Activated naive CD8-positive, alpha-beta T cell treated with anti-CD3 and anti-CD28 coated beads for 36 hours (primary cell): Measurements from ENCODE around the gene MSI2. TPM values are rescaled to one million over a fixed set of nuclear protein-coding genes. Genes with fewer than 3 reads are reported as not detected.
"Not testable (repeated sequence)": the region's sequence is repeated elsewhere in the genome, so short reads cannot be mapped to it uniquely, and the experiment has no call there.

Source experiments
- DNase-seq: peaks from one replicate; pipeline ENCODE4 v3.0.0; 2021
- H3K27ac Mint-ChIP-seq: one replicate; pipeline ENCODE4 v1.8.0; 2022; ENCODE audit warnings: mild to moderate bottlenecking, moderate library complexity, mixed read lengths
- H3K27me3 Mint-ChIP-seq: one replicate; pipeline ENCODE4 v1.8.0; 2022; ENCODE audit warnings: mild to moderate bottlenecking, mixed read lengths
- H3K36me3 Mint-ChIP-seq: one replicate; pipeline ENCODE4 v1.8.0; 2021; ENCODE audit warnings: mild to moderate bottlenecking, mixed read lengths
- H3K4me1 Mint-ChIP-seq: one replicate; pipeline ENCODE4 v1.8.0; 2021; ENCODE audit warnings: mixed read lengths
- H3K4me3 Mint-ChIP-seq: one replicate; pipeline ENCODE4 v1.8.0; 2022; ENCODE audit warnings: mild to moderate bottlenecking, moderate library complexity, mixed read lengths
- H3K9me3 Mint-ChIP-seq: one replicate; pipeline ENCODE4 v1.8.0; 2022; ENCODE audit warnings: mixed read lengths
- total RNA-seq, 2 experiments: library from RNA; stranded (reverse); gene quantifications; one replicate each; pipeline ENCODE4 v1.2.3, GENCODE V29; 2021

Gene MSI2
- total RNA-seq, 2 experiments from 2014 or later = 48.0 to 49.4 TPM

DNA sequence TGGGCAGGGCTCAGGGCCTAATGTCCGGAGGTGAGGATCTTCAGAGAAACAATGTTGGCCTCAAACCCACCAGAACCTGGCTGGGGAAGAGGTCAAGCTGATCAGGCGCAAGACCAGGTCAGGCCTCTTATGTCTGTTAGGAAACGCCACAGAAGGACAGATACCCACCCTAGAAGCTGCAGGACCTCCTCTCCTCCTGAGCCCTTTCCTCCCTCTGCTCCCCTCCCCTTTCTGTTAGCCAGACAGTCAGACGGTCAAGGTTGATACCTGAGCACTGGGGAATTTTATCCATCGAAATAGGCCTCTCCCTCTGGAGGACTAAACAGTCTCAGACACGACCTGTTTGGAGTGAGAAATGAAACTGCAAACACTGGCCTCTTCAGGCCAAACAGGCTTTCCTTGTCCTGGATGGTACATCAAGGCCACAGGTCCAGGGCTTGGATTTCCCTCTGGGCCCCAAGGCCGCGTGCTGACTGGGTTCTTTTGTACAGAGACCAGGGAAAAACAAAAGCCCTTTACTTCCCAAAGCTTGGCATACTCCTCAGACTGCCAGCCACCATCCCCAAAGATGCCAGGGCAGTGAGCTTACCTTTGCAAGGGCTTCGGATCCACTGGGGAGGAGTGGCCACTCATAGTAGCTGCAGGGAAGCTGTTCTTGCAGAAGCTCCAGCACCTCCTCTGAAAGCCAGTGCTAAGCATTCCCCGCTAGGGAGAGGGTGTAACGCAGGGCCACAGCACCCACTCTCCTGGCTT is 353.0 kb downstream of the MSI2 start:
- Mint-ChIP-seq H3K27me3 (no peaks in the 10 kb centered on the region), H3K27ac (no peak overlapping the region)
- no peak for DNase-seq

DNA sequence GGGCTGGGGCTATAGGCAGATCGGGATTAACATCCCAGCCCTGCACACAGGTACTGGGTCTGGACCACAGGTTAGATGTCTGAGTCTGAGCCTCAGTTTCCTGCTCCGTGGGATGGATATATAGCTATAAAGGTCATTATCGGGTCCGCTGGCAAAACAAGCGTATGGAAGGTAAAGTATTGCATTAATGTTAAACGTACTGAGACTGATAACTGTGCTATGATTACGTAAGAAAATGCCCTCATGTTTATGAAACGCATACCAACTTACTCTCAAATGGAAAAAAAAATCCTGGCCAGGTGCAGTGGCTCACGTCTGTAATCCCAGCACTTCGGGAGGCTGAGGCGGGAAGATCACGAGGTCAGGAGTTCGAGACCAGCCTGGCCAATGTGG is 353.6 kb downstream of the MSI2 start:
- Mint-ChIP-seq H3K4me1 (peaks cover 55% of the 10 kb centered on the region), H3K27me3 (no peaks in the 10 kb centered on the region), H3K27ac (no peak overlapping the region), H3K9me3 (no peaks in the 10 kb centered on the region), H3K4me3 (no peak overlapping the region), H3K36me3 (peaks cover 1% of the 10 kb centered on the region)
- no peak for DNase-seq

More for the DNA sequence above, 353.0 kb downstream of the MSI2 start:
- Mint-ChIP-seq H3K4me3 (no peak overlapping the region), H3K4me1 (peaks cover 61% of the 10 kb centered on the region), H3K9me3 (no peaks in the 10 kb centered on the region), H3K36me3 (peaks cover 1% of the 10 kb centered on the region)

DNA sequence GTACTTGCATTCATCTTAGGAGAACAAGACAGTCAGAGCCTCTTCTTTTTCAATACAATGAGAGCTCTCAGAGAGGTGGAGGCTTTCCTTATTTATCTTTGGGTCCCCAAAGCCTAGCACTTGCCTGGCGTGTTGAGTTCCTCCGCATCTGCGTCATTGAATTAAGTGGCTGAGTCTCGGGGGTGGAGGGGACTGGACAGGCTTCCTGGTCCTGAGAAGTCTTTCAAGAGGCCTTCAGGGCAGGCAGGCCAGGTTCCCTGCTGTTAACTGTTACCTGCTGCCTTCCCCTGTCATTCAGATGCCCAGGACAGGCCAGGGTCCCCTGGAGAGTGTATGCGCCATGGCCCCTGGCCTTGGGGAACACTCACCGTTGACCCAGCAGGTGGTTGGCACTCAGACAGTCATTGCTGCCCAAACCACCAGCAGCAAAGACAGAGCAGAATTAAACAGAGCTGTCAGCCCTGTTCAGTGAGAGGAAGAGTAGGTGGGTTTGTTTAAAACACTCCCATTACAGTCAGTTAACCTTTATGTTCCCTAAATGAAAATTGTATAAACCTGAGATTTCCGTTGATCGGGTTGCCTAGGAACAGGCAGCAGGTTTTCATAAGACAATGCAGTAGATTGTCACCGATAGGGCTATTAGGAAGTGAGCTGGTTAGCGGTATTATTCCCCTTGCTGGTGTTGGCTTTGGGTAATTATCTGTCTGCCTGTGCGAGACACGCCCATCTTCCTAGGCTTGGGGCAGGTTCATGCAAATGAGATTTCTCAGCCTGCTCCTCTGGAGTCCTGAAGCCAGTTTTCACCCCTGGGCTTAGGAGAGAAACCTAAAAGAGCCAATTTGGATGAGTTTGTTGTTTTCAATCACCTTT is 356.1 kb downstream of the MSI2 start:
- peaks cover 1% of the 10 kb centered on the region for H3K9me3 Mint-ChIP-seq
- peaks cover 33% of the 10 kb centered on the region for H3K4me1 Mint-ChIP-seq
- H3K27ac Mint-ChIP-seq = peak overlapping the region; percentile 11

DNA sequence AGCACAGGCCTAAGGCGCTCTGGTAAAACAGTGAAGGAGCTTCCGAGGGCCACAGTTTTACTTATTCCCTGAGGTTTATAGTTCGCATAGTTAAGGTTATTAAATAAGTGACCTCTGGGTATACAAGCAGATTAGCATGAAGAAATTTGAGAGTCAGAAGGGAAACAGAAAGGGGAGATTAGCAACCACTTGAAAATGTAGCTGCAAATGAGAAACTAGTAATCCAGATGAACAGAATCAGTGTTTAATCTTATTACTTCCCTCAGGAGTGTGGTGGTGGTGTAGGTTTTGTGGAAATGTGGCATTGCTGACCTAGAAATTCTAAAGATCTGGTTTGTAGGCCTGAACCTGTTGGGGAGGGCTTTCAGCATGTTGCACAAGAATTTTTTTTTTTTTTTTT is 358.4 kb downstream of the MSI2 start:
- no peak overlapping the region for H3K4me3 Mint-ChIP-seq
- H3K36me3 Mint-ChIP-seq = peaks cover 13% of the 10 kb centered on the region
- H3K4me1 Mint-ChIP-seq = peaks cover 21% of the 10 kb centered on the region
- H3K27me3 Mint-ChIP-seq = no peaks in the 10 kb centered on the region
- H3K9me3 Mint-ChIP-seq = peaks cover 1% of the 10 kb centered on the region
- no peak overlapping the region for H3K27ac Mint-ChIP-seq
- no peak for DNase-seq

More for the DNA sequence above, 356.1 kb downstream of the MSI2 start:
- no peak for DNase-seq
- Mint-ChIP-seq H3K36me3 (peaks cover 7% of the 10 kb centered on the region), H3K4me3 (no peak overlapping the region), H3K27me3 (no peaks in the 10 kb centered on the region)

DNA sequence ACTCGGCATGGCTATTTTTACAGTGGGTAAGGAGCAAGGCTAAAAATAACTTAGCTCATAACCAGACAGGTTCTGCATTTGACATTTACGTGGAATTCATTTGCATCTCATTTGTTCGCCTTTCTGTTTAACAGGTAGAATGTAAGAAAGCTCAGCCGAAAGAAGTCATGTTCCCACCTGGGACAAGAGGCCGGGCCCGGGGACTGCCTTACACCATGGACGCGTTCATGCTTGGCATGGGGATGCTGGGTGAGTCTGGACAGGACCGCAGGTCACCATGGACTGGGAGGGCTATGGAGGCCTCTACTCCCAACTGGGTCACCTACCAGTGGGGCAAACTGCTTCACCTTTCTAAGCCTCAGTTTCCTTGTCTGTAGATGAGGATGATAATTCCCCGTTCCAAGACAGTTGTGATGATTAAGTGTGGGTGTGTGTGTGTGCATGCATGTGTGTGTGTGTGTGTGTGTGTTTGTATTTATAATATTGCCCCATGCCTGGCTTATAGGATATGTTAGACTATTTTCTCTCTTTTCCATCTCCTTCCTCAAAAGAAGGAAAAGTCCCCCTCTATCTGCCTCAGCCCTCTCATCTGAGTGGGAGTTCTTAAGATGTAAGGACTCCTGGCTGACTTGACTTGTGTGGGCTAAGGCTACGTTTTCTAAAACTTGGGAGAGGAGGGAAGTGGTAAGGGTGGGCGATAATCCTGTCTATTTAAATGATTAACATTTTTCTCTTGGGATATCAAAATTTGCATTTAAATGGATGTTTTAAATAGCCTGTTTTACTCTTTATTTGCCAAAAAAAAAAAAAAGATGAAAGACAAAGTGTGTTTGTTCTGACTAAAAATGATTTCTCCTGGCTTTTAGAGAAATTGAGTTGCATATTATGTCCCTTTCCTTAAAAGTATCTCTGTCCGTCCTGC is 359.8 kb downstream of the MSI2 start:
- Mint-ChIP-seq H3K4me3 (no peak overlapping the region), H3K27ac (no peak overlapping the region), H3K4me1 (peaks cover 16% of the 10 kb centered on the region), H3K9me3 (peaks cover 1% of the 10 kb centered on the region), H3K27me3 (no peaks in the 10 kb centered on the region), H3K36me3 (peaks cover 13% of the 10 kb centered on the region)
- no peak for DNase-seq

DNA sequence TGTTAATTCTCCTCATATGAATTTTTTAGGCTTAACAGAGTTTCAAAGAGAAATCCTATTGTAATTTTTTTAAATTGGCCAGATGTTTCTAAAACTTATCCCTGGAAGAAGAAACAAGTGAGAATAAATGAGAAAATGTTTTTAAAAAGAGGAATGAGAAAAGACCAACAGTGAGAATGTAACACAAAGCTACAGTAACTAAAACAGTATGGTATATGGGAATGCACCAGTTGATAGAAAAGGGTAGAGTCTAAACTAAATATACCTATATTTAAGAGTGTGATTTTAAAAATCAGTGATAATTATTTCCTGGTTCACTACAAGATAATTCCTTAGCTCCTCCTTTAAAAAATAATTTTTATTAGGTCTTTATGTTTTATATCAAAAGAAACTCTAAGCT is 360.9 kb downstream of the MSI2 start:
- H3K4me1 Mint-ChIP-seq = peaks cover 16% of the 10 kb centered on the region
- peaks cover 13% of the 10 kb centered on the region for H3K36me3 Mint-ChIP-seq
- H3K4me3 Mint-ChIP-seq = no peak overlapping the region
- H3K27me3 Mint-ChIP-seq = no peaks in the 10 kb centered on the region
- H3K9me3 Mint-ChIP-seq = peaks cover 1% of the 10 kb centered on the region
- no peak overlapping the region for H3K27ac Mint-ChIP-seq
- DNase-seq = no peak

DNA sequence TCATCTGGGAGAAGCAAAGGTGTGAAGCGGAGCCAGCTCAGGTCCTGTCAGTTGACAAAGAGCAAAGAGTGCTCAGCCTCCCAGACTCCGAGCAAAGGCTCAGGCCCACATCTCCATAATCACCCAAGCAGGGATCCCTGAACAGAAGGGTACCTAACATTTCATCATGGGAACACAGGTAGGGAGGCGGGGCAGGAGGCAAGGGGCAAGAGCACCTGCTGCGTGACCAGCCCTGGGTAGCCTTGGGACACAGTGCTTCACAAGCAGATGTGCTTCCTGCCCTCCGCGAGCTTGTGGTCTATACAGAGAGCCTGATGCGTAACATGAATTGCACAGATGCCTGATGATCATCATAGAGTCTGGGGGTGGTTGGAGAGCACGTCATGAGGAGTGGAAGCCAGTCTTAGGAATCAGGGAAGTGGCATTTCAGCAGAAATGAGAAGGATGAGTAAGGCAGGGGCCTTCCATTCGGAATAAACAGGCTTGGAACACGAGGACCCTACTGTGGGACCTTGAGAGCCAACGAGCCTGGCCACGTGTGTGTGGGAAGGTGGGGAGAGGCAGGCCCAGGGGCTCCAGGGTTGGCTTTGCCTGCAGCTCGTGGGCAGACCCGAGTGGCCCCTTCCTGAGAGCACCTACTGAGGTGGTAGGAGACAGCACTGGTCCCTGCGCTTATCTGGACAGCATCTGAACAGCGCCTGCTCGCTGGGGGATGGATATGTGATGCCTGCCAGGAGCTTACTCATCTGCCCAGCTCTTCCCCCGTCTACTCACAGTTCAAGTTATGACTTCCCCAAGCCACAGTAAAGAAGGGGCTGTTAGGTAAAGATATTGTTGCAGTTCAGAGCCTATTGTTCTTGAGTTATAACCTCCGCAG is 363.0 kb downstream of the MSI2 start:
- no peak for DNase-seq
- Mint-ChIP-seq H3K27ac (no peak overlapping the region), H3K27me3 (no peaks in the 10 kb centered on the region), H3K4me3 (no peak overlapping the region), H3K4me1 (peaks cover 19% of the 10 kb centered on the region), H3K9me3 (peaks cover 1% of the 10 kb centered on the region), H3K36me3 (peaks cover 15% of the 10 kb centered on the region)

DNA sequence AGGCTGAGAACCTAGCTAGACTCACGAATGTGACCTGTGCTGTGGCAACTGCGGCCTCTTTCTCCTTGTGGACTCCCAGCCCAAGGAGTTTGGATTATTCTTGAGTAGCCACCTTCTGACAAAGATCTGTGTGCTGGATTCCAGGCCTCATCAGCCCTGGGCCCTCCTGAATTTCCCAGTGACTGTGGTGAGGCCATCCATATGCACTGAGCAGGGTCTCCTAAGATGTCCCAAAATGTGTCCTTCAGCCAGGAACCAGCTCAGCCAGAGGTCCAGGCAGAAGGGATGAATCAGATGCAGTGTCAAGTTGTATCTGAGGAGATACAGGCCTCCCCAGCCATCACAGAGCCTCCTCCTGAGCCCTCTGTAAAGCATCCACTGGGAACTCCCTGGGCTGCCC is 364.3 kb downstream of the MSI2 start:
- H3K4me3 Mint-ChIP-seq = no peak overlapping the region
- no peak for DNase-seq
- H3K36me3 Mint-ChIP-seq = peaks cover 15% of the 10 kb centered on the region
- H3K9me3 Mint-ChIP-seq = peaks cover 1% of the 10 kb centered on the region
- no peak overlapping the region for H3K27ac Mint-ChIP-seq
- H3K27me3 Mint-ChIP-seq = no peaks in the 10 kb centered on the region
- peaks cover 24% of the 10 kb centered on the region for H3K4me1 Mint-ChIP-seq

DNA sequence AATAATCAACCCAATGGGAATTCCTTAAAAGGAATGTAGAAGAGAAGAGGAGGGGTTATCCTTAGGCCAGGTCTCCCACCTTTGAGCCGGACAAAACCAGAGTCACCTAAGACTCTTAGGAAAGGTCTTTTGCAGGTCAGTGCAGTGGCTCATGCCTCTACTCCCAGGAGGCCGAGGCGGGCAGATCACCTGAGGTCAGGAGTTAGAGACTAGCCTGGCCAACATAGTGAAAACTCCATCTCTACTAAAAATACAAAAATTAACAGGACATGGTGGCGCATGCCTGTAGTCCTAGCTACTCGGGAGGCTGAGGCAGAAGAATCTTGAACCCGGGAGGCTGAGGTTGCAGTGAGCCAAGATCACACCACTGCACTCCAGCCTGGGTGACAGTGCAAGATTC is 365.5 kb downstream of the MSI2 start:
- not testable (repeated sequence) for H3K9me3 Mint-ChIP-seq, H3K4me3 Mint-ChIP-seq, H3K36me3 Mint-ChIP-seq, DNase-seq, H3K27ac Mint-ChIP-seq, H3K27me3 Mint-ChIP-seq
- peaks cover 24% of the 10 kb centered on the region for H3K4me1 Mint-ChIP-seq

DNA sequence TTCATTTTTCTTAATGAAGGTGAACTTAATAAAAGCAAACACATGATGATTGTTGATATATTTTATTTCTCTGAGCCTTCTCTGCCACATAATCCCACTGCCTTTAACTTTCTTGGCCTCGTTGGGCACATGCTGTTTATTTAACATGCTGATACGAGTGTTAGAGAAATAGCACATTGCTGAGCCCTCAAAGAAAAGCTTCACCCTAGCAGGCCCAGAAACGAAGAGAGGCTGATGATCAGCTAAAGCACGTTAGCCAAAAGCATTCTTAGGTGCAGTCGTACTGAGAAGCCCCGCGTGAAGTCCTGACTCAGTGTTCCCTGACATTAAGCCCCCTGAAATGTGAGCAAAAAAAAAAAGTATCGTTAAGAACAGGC is 366.0 kb downstream of the MSI2 start:
- Mint-ChIP-seq H3K4me3 (no peak overlapping the region), H3K36me3 (peaks cover 10% of the 10 kb centered on the region), H3K27me3 (no peaks in the 10 kb centered on the region), H3K4me1 (peaks cover 24% of the 10 kb centered on the region), H3K9me3 (no peaks in the 10 kb centered on the region), H3K27ac (no peak overlapping the region)
- DNase-seq = no peak

DNA sequence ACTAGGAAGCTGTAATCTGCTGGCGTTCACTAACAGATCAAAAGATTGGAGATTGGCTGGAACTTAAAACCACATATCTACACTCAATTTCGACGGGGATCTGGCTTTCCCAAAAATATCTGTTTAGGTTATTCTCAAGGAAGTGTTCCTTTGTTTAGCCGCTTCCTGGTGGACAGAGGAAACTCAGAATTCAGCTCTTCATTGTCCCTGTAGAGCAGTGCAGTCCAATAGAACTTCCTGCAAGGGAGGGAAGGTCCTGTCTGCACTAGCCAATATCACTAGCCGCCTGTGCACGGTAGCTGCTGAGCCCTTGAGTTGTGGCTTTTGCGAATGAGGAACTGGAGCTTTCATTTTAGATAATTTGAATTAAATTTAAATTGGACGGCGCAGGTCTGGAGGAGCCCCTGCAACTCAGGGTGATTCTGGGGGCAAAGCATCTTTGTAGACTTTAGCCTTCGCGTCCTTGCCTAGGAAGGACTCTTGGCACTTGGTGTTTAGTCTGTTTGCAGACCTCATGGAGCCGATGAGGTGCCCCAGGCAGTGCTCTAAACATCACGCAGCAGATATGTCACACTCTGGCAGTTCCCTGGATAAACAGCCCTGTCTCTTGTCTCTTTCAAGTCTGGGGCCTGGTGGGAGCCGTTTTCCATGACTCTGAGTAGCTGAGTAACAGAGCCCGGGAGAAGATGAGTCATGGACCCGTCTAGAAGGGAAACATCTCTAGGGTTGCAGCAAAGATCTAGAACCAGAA is 366.5 kb downstream of the MSI2 start:
- H3K4me1 Mint-ChIP-seq = peaks cover 24% of the 10 kb centered on the region
- H3K27ac Mint-ChIP-seq = peak overlapping the region; percentile 70
- peak; percentile 32 for DNase-seq
- H3K9me3 Mint-ChIP-seq = no peaks in the 10 kb centered on the region
- no peaks in the 10 kb centered on the region for H3K27me3 Mint-ChIP-seq
- no peak overlapping the region for H3K4me3 Mint-ChIP-seq
- H3K36me3 Mint-ChIP-seq = peaks cover 13% of the 10 kb centered on the region

DNA sequence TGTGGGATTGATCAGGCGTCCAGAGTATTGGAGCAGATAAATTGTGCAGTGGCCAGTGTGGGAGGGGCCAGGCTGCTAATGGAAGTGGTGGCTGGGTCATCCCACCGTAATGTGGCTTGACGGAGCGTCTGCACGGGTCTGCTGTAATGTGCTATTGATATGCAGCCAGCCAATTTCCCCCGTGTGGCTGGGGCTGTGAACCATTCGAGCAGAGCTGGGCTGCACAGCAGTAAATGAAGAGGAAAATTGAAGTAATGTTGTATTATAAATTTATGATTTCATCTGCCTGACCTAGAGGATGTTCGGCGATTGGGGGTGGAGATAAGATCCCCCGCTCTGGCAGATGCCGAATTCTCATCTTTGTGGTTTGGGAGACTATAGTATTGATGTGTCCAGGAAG is 367.3 kb downstream of the MSI2 start:
- no peak overlapping the region for H3K4me3 Mint-ChIP-seq
- H3K27me3 Mint-ChIP-seq = no peaks in the 10 kb centered on the region
- peak overlapping the region; percentile 70 for H3K27ac Mint-ChIP-seq
- H3K36me3 Mint-ChIP-seq = peaks cover 10% of the 10 kb centered on the region
- no peaks in the 10 kb centered on the region for H3K9me3 Mint-ChIP-seq
- H3K4me1 Mint-ChIP-seq = peaks cover 24% of the 10 kb centered on the region
- no peak for DNase-seq

DNA sequence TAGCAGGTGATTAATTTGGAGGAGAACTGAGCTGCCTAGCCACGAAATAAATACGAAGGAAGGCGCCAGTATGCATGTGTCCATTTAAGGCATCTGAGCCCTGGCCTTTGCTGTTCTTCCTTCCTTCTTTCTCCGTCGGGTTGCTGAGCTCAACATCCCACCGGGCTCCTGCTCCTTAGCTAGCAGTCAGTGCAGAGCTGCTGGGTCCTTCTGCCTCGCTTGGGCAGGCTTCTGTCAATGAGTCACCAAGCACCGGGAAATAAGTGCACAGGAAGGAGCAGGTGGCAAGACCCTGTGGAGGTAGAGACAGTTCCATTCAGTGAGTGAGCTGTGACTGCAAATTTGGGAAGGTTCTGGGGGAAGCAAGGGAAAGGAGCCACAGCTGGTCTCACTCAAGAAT is 368.1 kb downstream of the MSI2 start:
- H3K27me3 Mint-ChIP-seq = no peaks in the 10 kb centered on the region
- H3K4me3 Mint-ChIP-seq = no peak overlapping the region
- no peak overlapping the region for H3K27ac Mint-ChIP-seq
- H3K9me3 Mint-ChIP-seq = no peaks in the 10 kb centered on the region
- peaks cover 10% of the 10 kb centered on the region for H3K36me3 Mint-ChIP-seq
- no peak for DNase-seq
- peaks cover 22% of the 10 kb centered on the region for H3K4me1 Mint-ChIP-seq
